Stimulated activated CD4-positive, alpha-beta T cell treated with anti-CD3 and anti-CD28 coated beads, Interleukin-15, amount 100 ng/mL, for 48 hours (primary cell): ENCODE measurements around the gene PCDHGB5.

ENCODE experiments used
- DNase-seq, 2 donors: peaks; one replicate each; pipeline ENCODE4 v3.0.0-alpha.2; 2020; ENCODE audit warnings: low read depth in 2 of 2

Gene PCDHGB5

GRCh38 chr5:141440341-141440740, 42.6 kb downstream of the PCDHGB5 start:
- DNase-seq, result no peak

- no peak for DNase-seq
Measured at GRCh38 chr5:141441571-141442170, 43.9 kb downstream of the PCDHGB5 start.
